GM18502 (cell line): ENCODE data around the gene TYW1B.
"Not testable (repeated sequence)": the region's sequence is repeated elsewhere in the genome, so short reads cannot be mapped to it uniquely, and the experiment has no call there.

ENCODE experiments used
- ATAC-seq: cut with Tn5 transposase; IDR thresholded peaks from one replicate; pipeline ENCODE4 v1.9.1; 2021; ENCODE audit warnings: mild to moderate bottlenecking; ENCODE audit not compliant: unreplicated experiment, poor library complexity

Gene TYW1B, protein sequence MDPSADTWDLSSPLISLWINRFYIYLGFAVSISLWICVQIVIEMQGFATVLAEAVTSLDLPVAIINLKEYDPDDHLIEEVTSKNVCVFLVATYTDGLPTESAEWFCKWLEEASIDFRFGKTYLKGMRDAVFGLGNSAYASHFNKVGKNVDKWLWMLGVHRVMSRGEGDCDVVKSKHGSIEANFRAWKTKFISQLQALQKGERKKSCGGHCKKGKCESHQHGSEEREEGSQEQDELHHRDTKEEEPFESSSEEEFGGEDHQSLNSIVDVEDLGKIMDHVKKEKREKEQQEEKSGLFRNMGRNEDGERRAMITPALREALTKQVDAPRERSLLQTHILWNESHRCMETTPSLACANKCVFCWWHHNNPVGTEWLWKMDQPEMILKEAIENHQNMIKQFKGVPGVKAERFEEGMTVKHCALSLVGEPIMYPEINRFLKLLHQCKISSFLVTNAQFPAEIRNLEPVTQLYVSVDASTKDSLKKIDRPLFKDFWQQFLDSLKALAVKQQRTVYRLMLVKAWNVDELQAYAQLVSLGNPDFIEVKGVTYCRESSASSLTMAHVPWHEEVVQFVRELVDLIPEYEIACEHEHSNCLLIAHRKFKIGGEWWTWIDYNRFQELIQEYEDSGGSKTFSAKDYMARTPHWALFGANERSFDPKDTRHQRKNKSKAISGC

DNA sequence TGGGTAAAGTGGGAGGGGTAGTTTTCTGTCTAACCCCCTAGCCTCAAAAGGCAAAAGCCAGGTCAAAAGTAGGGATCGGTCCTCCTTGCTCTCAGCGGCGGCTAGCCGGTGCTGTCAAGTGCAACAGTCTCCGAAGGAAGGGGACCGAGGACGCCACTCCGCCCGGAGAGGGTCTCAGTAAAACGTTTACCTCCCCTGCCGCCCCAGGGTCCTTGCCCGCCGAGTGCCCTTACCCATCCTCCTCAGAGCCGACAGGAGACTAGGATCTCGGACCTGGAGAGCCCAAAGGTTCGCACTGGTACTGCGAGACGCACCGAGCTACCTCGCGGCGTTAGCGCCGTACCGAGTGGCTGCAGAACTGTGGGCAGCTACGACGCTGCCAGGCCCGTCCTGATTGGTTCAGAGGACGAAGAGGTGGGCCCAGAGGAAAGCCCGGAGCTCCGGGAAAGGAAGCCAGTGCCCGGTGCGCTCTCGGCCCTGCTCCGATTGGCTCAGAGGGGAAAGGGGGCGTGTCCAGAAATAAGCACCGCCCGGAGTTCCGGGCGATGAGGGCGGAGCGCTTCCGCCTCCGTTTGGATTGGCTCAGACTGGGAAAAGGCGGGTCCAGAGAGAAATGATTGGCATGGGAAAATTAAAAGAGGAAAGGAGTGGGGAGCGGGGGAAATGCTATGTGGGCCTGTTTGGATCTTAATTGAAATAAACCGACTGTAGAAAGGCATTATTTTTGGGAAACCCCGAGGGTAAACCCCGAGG lies at the start of gene TYW1B:
Gene TYW1B, minus strand, starts transcription at position 362 of the 753 bp plus-strand sequence. Its CDS starts 125 bp downstream, at position 237.
- ATAC-seq = peak; percentile 89

GRCh38 chr7:72867591-72867990 lies 39.6 kb upstream of the TYW1B start:
- ATAC-seq = not testable (repeated sequence)

DNA sequence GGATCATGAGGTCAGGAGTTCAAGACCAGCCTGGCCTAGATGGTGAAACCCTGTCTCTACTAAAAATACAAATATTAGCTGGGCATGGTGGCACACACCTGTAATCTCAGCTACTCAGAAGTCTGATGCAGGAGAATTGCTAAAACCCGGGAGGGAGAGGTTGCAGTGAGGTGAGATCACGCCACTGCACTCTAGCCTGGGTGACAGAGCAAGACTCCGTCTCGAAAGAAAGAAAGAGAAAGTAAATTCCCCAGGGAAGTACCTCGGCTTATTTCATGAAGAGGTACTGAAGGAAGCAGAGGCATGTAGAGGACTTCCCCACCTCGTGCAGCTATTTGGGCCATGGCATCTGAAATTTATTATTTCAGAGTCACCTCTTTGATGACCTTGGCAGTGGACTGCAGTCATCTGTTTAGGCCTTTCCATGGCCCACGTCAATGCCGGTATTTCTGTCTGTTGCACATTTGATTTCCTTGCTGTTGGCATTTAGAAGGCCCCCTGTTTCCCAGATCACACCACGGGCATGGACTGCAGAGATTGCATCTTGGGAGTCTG lies 30.9 kb upstream of the TYW1B start:
- ATAC-seq = not testable (repeated sequence)

- not testable (repeated sequence) for ATAC-seq
These were observed 29.9 kb upstream of the TYW1B start for GRCh38 chr7:72857925-72858324.

DNA sequence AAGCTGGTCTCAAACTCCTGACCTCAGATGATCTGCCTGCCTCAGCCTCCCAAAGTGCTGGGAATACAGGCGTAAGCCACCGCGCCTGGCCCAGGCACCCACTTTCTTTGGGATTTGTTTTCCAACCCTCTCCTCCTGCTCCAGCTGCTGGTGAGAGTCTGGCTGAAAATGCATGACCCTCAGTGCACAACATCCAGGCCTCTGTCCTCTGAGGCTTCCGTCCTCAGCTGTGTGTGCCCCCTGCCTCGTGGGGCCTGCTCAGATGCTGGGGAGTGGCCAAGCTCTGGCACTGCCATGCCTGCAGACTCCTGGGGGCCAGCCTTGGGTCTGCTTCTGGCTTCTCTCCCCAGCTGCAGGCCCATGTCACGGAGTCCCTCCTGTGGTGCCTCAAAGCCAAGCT lies 27.3 kb upstream of the TYW1B start:
- ATAC-seq = not testable (repeated sequence)

DNA sequence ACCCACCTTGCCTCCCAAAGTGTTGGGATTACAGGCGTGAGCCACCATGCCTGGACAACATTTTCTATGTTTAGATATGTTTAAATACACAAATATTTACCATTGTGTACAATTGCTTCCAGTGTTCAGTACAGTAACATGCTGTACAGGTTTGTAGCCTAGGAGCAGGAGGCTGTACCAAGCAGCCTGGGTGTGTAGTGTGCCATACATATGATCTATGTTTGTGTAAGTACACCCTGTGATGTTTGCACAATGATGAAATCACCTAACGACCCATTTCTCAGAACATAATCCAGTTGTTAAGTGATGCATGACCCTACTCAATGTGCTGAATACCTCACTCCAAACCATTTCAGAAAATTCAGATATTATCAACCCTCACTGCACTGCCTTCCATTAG lies 24.9 kb upstream of the TYW1B start:
- ATAC-seq = not testable (repeated sequence)

- ATAC-seq = not testable (repeated sequence)
These were observed 22.7 kb upstream of the TYW1B start for GRCh38 chr7:72850746-72851145.

DNA sequence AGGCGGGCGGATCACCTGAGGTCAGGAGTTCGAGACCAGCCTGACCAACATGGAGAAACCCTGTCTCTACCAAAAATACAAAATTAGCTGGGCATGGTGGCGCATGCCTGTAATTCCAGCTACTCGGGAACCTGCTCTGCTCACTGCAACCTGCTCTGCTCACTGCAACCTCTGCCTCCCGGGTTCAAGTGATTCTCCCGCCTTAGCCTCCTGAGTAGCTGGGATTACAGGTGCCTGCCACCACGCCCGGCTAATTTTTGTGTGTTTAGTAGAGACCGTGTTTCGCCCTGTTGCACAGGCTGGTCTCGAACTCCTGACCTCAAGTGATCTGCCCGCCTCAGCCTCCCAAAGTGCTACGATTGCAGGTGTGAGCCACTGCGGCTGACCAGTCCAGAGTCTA lies 16.1 kb upstream of the TYW1B start:
- ATAC-seq = not testable (repeated sequence)

DNA sequence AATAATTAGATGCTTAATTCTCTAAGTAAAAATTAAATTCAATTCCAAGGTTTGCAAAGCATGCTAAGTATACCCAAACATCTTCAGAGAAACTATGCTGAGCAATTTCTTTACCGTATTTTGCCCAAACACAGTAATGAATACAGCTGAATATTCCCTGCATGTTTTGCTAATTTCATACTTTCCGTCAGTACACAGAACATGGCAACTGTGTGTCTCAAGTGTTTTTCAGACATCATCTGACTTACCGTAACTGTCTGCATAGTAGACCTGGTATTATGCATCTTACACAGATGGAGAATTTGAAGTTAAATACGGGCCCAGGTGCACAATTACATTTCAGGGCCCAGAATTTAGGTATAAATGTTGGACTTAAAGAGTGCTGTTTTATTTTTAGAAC lies 15.2 kb upstream of the TYW1B start:
- not testable (repeated sequence) for ATAC-seq

- not testable (repeated sequence) for ATAC-seq
These were observed 13.0 kb upstream of the TYW1B start for GRCh38 chr7:72840966-72841511.

DNA sequence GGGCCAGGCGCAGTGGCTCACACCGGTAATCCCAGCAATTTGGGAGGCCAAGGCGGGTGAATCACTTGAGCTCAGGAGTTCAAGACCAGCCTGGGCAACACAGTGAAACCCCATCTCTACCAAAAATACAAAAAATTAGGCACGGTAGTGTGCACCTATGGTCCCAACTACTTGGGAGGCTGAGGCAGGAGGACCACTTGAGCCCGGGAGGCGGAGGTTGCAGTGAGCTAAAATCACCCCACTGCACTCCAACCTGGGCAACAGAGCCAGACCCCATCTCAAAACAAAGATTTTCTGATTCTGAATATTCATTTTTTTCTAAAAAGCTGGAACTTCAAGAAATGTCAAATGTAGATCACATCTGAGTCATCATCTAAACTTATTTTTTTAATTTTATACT lies 10.3 kb upstream of the TYW1B start:
- ATAC-seq = not testable (repeated sequence)

DNA sequence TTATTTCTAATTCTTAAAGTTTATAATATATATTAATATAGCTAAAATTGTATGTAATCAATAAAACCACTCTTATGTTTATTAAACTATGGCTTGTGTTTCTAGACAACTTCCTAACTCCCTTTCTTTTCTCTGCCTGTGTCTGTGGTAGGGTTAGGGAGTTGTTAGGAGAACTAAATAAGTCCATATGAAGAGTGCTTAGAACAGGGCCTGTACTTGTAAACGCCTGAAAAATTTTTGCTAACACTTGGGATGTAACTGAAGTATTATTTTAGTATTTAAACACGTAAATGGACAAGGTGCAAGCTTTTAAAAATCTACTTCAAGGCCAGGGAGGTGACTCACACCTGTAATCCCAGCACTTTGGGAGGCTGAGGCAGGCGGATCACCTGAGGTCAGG lies 9.3 kb upstream of the TYW1B start:
- ATAC-seq = not testable (repeated sequence)

DNA sequence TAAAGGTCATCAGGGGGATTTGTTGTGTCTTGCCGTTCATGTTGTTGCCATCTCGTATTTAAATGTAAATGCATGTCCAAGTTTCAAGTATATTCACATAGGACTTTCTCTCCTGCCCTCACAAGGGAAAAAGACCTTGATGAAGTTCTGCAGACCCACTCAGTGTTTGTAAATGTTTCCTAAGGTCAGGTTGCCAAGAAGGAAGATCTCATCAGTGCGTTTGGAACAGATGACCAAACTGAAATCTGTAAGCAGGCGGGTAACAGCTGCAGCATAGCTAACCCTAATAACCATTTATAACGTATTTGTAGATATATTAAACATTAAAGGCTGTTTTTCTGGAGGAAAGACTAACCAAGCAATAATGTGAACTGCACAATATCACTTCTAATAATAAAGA lies 2.6 kb upstream of the TYW1B start:
- ATAC-seq = not testable (repeated sequence)

GRCh38 chr7:72829687-72830354 lies 1.8 kb upstream of the TYW1B start:
- peak; percentile 34 for ATAC-seq

DNA sequence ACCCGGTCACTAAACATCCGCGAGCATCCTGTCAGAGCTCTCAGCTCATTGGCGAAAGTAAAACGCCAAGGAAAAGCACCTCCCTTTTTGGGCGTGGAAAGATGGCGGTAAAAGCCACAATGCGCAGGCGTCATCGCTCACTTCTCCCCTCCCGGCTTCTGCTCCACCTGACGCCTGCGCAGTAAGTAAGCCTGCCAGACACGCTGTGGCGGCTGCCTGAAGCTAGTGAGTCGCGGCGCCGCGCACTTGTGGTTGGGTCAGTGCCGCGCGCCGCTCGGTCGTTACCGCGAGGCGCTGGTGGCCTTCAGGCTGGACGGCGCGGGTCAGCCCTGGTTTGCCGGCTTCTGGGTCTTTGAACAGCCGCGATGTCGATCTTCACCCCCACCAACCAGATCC lies 1.3 kb upstream of the TYW1B start:
- peak; percentile 51 for ATAC-seq

DNA sequence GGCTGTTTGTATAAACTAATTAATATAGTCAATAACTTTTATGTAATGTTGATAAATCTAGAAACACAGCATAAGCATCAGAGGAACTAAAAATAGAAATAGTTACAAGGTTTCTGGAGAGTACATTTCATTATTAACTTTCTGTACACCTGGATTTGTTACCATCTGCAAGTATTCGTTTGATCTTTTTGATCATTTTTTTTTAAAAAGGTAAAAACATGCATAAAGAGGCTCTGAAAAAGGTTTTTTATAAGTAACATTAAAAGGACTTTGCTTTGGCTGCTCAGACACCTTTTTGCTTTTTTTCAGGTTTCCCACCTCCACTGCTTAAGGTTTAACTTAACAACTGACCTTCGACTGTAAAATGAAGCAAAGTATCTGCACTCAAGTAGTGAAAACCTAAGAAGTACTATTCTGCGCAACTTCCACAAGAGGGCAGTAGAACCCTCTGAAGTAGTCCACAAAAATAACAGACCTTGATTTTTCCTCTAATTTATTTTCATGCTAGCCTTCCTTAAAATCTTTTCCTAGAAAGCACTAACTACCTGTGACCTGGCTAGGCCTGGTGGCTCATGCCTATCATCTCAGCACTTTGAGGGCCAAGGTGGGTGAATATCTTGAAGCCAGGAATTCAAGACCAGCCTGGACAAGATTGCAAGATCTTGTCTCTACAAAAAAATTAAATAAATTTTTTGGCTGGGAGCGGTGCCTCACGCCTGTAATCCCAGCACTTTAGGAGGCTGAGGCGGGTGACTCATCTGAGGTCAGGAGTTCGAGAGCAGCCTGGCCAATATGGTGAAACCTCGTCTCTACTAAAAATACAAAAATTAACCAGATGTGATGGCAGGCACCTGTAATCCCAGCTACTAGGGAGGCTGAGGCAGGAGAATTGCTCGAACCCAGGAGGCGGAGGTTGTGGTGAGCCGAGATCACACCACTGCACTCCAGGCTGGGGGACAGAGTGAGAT lies 4.0 kb downstream of the TYW1B start:
- ATAC-seq = not testable (repeated sequence)

- ATAC-seq = not testable (repeated sequence)
These were observed 5.5 kb downstream of the TYW1B start for GRCh38 chr7:72822497-72822896.

DNA sequence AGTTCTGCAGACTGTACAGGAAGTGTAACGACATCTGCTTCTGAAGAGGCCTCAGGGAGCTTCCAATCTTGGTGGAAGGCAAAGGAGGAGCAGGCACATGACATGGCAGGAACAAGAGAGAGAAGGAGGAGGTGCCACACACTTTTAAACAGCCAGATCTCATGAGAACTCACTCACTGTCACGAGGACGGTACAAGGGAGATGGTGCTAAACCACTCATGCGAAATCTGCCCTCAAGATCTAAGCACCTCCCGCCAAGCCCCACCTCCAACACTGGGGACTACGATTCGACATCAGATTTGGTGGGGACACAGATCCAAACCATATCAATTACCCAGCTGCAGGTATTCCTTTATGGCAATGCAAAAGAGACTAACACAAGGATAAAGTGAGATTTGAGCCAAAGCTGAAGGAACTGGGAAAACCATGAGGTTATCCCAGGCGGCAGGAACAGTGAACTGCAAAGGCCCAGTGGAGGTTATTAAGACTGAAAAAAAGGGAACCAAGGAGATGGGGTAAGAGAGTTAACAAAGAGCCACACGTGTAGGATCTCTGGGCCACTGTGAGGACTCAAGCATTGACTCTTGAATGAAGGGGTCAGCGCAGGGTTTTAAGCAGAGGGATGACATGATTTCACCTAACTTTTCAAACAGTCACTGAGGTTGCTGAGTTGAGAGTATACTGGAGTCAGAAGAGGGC lies 9.2 kb downstream of the TYW1B start:
- ATAC-seq = not testable (repeated sequence)
